Large intestine (tissue), 3 donors: ENCODE results near the gene ORC1. TPM values are rescaled to one million over a fixed set of nuclear protein-coding genes. Genes with fewer than 3 reads are reported as not detected.
"Not testable (repeated sequence)": the region's sequence is repeated elsewhere in the genome, so short reads cannot be mapped to it uniquely, and the experiment has no call there.

Source experiments
- DNase-seq, 2 donors: peaks; one replicate each; pipeline versions ENCODE4 v3.0.0 to v3.0.0-alpha.2; 2013
- H3K27ac ChIP-seq: one replicate; pipeline ENCODE4 v1.5.1; 2013; ENCODE audit warnings: low read length
- H3K27me3 ChIP-seq: 2 replicates; pipeline ENCODE4 v1.6.1; 2013; ENCODE audit warnings: low read length; ENCODE audit not compliant: control insufficient read depth, insufficient read depth
- H3K36me3 ChIP-seq: 2 replicates; pipeline ENCODE4 v1.6.1; 2013; ENCODE audit warnings: low read length; ENCODE audit not compliant: control insufficient read depth, insufficient read depth
- H3K4me1 ChIP-seq: one replicate; pipeline ENCODE4 v1.6.1; 2013; ENCODE audit warnings: low read length; ENCODE audit not compliant: control insufficient read depth, insufficient read depth
- H3K4me3 ChIP-seq: one replicate; pipeline ENCODE4 v1.5.1; 2013; ENCODE audit warnings: low read length
- H3K9me3 ChIP-seq: one replicate; pipeline ENCODE4 v1.6.1; 2013; ENCODE audit warnings: mild to moderate bottlenecking, low read depth, low read length, moderate library complexity; ENCODE audit not compliant: control insufficient read depth
- WGBS: methylation state at CpG from one replicate; pipeline ENCODE4 v1.1.5; 2013; ENCODE audit warnings: low lambda C conversion rate; ENCODE audit not compliant: insufficient coverage; 5-methylcytosine and 5-hydroxymethylcytosine counted together
- polyA plus RNA-seq: library from polyadenylated mRNA; unstranded; fragments of 120-200 nt; gene quantifications from one replicate; pipeline ENCODE4 v1.2.1, GENCODE V29; 2013

ORC1 gene
- polyA plus RNA-seq, 1 donor = 4.2 TPM

DNA sequence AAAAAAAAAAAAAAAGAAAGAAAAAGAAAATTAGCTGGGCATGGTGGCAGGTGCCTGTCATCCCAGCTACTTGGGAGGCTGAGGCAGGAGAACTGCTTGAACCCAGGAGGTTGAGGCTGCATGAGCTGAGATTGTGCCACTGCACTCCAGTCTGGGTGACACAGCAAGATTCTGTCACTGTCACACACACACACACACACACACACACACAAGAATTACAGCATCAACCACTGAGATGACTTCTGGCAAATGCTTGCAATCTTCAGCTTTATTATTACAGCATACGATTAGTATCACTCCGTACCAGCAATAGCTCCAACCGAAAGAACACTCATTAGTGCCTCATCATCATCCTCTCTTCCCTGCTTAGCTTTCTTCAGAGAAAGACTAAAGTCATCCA lies 4.6 kb downstream of the ORC1 start:
- H3K4me3 ChIP-seq = no peak overlapping the region
- no peak overlapping the region for H3K27ac ChIP-seq
- no peaks in the 10 kb centered on the region for H3K9me3 ChIP-seq
- H3K36me3 ChIP-seq = peaks cover 4% of the 10 kb centered on the region
- WGBS = 96% methylated on average over 3 of the region's 3 CpGs
- peaks cover 7% of the 10 kb centered on the region for H3K4me1 ChIP-seq
- no peak for DNase-seq
- no peaks in the 10 kb centered on the region for H3K27me3 ChIP-seq

DNA sequence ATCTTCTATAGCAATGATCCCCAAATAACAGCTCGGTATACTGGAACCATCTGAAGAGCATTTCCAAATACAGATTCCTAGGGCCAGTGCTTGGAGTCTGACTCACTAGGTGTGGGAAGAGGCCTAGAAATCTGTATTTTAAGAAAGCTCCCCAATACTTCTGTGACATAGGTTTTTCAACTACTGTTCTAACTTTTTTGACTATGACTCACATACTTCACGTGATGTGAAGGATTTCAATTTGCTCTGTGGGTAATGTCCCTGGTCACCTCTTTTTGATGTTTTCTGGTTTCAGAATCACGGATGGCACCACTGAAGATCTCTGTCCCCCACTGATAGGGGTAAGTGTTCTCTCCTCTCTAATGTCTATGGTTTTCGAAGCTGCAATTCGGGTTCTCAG lies 11.0 kb downstream of the ORC1 start:
- H3K27ac ChIP-seq = no peak overlapping the region
- H3K36me3 ChIP-seq = peaks cover 8% of the 10 kb centered on the region
- WGBS = no CpG with 5 or more reads among the region's 5 CpGs
- no peaks in the 10 kb centered on the region for H3K9me3 ChIP-seq
- DNase-seq = no peak
- no peaks in the 10 kb centered on the region for H3K4me1 ChIP-seq
- H3K4me3 ChIP-seq = no peak overlapping the region
- no peaks in the 10 kb centered on the region for H3K27me3 ChIP-seq

DNA sequence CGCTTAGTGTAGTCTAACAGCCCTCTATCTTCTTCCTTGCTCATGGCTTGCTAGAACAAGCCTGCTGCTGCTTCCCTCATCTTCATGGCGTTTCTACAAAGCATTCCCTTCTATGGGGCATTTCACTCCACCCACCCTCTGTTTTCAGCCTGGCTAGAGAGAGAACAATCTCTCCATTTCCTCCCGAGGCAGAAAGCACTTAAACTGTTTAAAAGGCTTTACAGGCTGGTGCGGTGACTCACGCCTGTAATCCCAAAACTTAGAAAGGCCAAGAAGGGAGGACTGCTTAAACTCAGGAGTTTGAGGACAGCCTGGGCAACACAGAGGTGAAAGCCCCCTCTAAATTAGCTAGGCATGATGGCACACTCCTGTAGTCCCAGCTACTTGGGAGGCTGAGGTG lies 17.8 kb downstream of the ORC1 start:
- Histone ChIP-seq H3K27me3 (no peaks in the 10 kb centered on the region), H3K9me3 (no peaks in the 10 kb centered on the region), H3K27ac (no peak overlapping the region), H3K4me3 (no peak overlapping the region), H3K4me1 (no peaks in the 10 kb centered on the region), H3K36me3 (peaks cover 25% of the 10 kb centered on the region)
- WGBS = no CpG with 5 or more reads among the region's 5 CpGs
- DNase-seq = no peak

DNA sequence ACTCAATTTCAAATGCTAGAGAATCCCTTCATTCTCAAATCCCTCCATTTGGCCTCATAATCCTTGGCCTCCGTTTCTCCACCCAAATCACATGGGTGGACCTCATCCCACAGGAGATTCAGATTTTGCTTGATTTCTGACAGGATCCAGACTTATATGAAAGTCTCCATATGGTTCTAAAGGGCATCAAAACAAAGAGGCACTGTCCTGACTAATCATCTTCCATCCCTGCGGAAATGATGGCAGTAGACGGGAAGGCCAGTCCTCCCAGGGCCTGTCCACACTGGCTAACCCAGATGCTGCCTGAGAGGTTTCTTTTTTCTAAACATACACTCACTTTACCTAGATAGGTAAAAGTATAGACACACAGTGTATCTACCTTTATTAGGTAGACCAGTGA lies 18.8 kb downstream of the ORC1 start:
- DNase-seq = no peak
- Histone ChIP-seq H3K27me3 (no peaks in the 10 kb centered on the region), H3K9me3 (no peaks in the 10 kb centered on the region), H3K27ac (no peak overlapping the region), H3K36me3 (peaks cover 29% of the 10 kb centered on the region), H3K4me1 (no peaks in the 10 kb centered on the region), H3K4me3 (no peak overlapping the region)
- 100% methylated on average over 1 of the region's 3 CpGs for WGBS

DNA sequence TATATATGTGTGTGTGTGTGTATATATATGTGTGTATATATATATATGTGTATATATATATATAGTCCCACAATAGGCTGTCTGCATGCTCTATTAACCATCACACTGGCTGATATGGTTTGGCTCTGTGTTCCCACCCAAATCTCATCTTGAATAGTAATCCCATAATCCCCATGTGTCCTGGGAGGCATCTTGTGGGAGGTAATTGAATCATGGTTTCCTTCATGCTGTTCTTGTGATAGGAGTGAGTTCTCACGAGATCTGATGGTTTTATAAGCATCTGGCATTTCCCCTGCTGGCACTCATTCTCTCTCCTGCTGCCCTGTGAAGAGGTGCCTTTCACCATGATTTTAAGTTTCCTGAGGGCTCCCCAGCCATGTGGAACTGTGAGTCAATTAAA lies 34.4 kb downstream of the ORC1 start:
- not testable (repeated sequence) for H3K36me3 ChIP-seq, H3K4me1 ChIP-seq, H3K27ac ChIP-seq, H3K9me3 ChIP-seq, DNase-seq, H3K27me3 ChIP-seq, H3K4me3 ChIP-seq
- WGBS = no CpG with 5 or more reads among the region's 1 CpG

DNA sequence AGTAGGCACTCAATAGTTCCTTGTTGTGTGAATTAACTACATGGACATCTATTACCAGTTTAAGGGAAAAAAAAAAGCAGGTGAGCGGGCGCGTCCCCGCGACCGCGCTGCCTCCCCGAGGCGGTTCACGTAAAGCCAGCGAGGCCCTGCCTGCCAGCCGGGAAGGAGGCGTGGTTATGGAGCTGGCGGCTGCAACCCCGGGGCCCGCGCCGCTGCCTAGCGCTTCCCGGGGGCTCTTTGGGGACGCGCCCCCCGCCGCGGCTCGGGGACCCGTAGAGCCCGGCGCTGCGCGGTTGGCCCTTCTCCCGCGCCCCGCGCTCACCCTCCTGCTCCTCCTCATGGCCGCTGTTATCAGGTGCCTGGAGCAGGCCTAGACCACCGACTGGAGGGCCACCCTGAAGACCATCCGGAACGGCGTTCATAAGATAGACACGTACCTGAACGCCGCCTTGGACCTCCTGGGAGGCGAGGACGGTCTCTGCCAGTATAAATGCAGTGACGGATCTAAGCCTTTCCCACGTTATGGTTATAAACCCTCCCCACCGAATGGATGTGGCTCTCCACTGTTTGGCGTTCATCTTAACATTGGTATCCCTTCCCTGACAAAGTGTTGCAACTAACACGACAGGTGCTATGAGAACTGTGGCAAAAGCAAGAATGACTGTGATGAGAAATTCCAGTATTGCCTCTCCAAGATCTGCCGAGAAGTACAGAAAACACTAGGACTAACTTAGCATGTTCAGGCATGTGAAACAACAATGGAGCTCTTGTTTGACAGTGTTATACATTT lies 35.6 kb downstream of the ORC1 start:
- peak; percentile 48 to 82 for DNase-seq
- H3K4me3 ChIP-seq = peak overlapping the region; percentile 41
- H3K27me3 ChIP-seq = no peaks in the 10 kb centered on the region
- peaks cover 7% of the 10 kb centered on the region for H3K36me3 ChIP-seq
- WGBS = no CpG with 5 or more reads among the region's 51 CpGs
- peaks cover 3% of the 10 kb centered on the region for H3K9me3 ChIP-seq
- peak overlapping the region; percentile 56 for H3K27ac ChIP-seq
- H3K4me1 ChIP-seq = peaks cover 9% of the 10 kb centered on the region

DNA sequence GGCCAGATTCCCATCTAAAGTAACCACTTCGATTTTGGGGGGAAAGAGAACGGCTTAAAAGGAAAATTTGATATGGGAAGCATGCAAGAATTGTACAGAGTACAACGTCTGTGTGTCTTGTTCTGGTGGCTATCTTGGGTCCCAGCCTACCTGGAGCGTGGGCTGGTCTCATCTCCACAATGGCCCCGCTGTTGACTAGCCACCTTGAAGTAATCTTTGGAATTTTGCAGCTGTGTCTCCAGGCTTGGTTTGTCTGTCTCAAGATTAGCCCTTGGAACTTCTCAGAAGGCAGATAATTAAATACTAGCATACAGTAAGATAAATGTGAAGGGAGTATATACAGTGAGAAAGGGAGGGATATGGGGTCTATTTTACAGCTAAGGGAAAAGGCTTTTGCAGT lies 37.0 kb downstream of the ORC1 start:
- Histone ChIP-seq H3K27ac (no peak overlapping the region), H3K4me3 (no peak overlapping the region), H3K27me3 (no peaks in the 10 kb centered on the region), H3K9me3 (peaks cover 3% of the 10 kb centered on the region), H3K36me3 (peaks cover 16% of the 10 kb centered on the region), H3K4me1 (peaks cover 9% of the 10 kb centered on the region)
- WGBS = 100% methylated on average over 1 of the region's 5 CpGs
- DNase-seq = no peak

DNA sequence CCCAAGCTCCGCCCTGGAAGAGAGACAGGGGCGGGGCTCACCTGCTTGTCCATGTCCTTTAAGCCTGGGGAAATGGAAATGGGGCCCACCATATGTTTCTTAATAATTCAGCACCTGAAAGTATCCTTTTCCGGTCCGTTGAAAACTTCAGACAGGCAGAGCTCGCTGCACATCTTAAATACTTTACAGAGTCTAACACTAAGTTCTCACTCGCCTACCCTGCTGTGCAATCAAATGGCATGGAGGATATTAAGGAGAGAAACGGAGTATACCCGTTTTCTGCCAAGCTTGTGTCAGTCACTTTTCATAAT lies 37.8 kb downstream of the ORC1 start:
- Histone ChIP-seq H3K4me1 (peaks cover 9% of the 10 kb centered on the region), H3K4me3 (peak overlapping the region; percentile 83)
- WGBS = no CpG with 5 or more reads among the region's 8 CpGs

DNA sequence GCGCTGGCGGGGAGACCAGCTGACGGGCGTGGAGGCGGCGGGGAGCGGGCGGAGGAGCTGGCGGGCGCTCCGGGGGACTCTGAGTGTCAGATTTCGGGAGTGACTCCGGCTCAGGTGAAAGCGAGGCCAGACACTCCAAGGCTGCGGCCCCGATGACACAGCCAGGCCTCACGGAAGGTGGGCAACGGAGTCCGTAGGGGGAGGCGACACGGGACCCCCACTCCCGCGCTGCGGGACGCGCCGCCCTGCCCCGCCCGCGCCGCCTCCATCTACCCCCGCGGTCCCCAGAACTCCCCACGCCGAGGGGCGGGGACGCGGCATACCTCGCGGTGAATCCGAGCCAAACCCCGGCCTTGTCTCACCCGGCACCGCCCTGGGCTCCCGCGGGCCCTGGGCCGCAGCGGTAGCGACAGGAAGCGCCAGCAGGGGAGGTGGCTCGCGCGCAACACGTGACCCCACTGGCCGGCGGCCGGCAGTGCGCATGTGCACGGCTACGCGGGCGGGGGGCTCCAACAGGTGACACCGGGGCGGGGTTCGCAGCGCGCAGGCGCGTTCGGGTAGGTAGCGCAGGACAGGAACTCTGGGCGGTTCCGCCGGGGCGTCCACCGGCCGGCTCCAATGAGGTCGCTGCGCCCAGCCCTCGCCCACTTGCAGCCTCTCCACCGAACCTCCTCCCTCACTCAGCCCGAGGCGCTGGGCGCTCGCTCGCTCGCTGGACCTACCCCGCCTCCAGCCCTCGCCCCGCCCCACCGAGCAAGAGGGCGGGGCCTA lies 38.3 kb downstream of the ORC1 start, which contains the start of gene CC2D1B:
Gene CC2D1B (minus strand): TSS at position 460 of the 771 bp plus-strand sequence. CDS start 1,585 bp downstream, outside the sequence.
- Histone ChIP-seq H3K27ac (peak within 1 kb of the TSS; percentile 86), H3K36me3 (peaks cover 30% of the 10 kb centered on the region), H3K9me3 (peaks cover 3% of the 10 kb centered on the region), H3K4me1 (peaks cover 9% of the 10 kb centered on the region), H3K27me3 (no peaks in the 10 kb centered on the region), H3K4me3 (peak within 1 kb of the TSS; percentile 83)
- WGBS = no CpG with 5 or more reads among the region's 92 CpGs
- peak; percentile 99 for DNase-seq

More for the DNA sequence above, 37.8 kb downstream of the ORC1 start:
- Histone ChIP-seq H3K27ac (peak overlapping the region; percentile 70), H3K9me3 (peaks cover 3% of the 10 kb centered on the region), H3K27me3 (no peaks in the 10 kb centered on the region), H3K36me3 (peaks cover 24% of the 10 kb centered on the region)
- no peak for DNase-seq

DNA sequence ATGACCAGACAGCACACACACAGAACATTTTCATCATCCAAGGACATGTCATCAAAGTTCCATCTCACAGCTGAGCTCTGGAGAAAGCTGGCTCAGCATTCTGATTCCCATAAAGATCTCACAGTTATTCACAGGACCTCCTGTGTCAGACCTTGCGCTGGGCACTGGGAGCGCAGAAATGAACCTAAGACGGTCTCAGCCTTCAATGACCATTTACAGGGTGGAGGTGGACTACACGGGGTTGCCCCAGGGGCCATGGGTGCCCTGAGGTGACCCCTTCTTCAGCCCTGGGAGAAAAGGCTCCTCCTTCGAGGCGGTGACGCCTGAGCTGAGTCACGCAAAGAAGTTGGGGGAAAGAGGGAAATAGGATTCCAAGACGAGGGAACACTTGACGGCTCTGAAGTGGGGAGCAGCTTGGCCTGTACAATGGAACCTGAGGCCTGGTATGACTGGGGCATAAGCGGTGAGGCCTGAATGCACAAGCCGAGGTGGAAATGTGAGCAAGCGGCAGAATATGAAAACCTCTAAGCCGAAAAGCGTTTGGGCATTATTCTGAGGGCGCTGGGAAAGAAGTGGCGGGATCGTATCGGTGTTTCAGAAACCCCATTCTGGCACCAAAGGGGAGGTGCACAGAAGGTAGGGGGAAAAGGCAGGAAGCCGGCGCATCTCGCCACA lies 39.0 kb downstream of the ORC1 start:
- peak overlapping the region; percentile 86 for H3K27ac ChIP-seq
- H3K36me3 ChIP-seq = peaks cover 37% of the 10 kb centered on the region
- H3K4me3 ChIP-seq = peak overlapping the region; percentile 83
- whole genome bisulfite sequencing = no CpG with 5 or more reads among the region's 22 CpGs
- peaks cover 9% of the 10 kb centered on the region for H3K4me1 ChIP-seq
- no peaks in the 10 kb centered on the region for H3K27me3 ChIP-seq
- DNase-seq = peak; percentile 52 to 74
- H3K9me3 ChIP-seq = peaks cover 3% of the 10 kb centered on the region
